GM12874 (cell line): Measurements from ENCODE around the gene ZMIZ1.

Source experiments
- CTCF ChIP-seq: IDR thresholded peaks from 2 replicates; pipeline ENCODE4 v1.5.1; 2011; ENCODE audit warnings: low read depth, mild to moderate bottlenecking, control low read depth, low read length, moderate library complexity; ENCODE audit not compliant: insufficient read depth

Gene ZMIZ1

GRCh38 chr10:79311581-79312407, 243.0 kb downstream of the ZMIZ1 start:
- no peak for TF ChIP-seq CTCF

GRCh38 chr10:79312601-79313187, 243.9 kb downstream of the ZMIZ1 start:
- TF ChIP-seq CTCF: no peak

GRCh38 chr10:79313320-79313719, 244.6 kb downstream of the ZMIZ1 start:
- no peak for TF ChIP-seq CTCF

- TF ChIP-seq CTCF: no peak
Observed at GRCh38 chr10:79313911-79314439, 245.2 kb downstream of the ZMIZ1 start.

- TF ChIP-seq CTCF: no peak
Observed at GRCh38 chr10:79314761-79315601, 246.2 kb downstream of the ZMIZ1 start.

GRCh38 chr10:79315602-79315920, 246.8 kb downstream of the ZMIZ1 start:
- no peak for TF ChIP-seq CTCF
